Measurements from ENCODE around the gene LCAT. TPM values are rescaled to one million over a fixed set of nuclear protein-coding genes. Genes with fewer than 3 reads are reported as not detected.

The LCAT gene, protein sequence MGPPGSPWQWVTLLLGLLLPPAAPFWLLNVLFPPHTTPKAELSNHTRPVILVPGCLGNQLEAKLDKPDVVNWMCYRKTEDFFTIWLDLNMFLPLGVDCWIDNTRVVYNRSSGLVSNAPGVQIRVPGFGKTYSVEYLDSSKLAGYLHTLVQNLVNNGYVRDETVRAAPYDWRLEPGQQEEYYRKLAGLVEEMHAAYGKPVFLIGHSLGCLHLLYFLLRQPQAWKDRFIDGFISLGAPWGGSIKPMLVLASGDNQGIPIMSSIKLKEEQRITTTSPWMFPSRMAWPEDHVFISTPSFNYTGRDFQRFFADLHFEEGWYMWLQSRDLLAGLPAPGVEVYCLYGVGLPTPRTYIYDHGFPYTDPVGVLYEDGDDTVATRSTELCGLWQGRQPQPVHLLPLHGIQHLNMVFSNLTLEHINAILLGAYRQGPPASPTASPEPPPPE
- total RNA-seq = 10 to 100 TPM; 10.5 to 31.2 (median 22.0) TPM
- 10 to 100 TPM in 1 of 2 donors, 1 to 10 TPM in 1; 7.5 to 15.0 TPM for polyA plus RNA-seq
- long read RNA-seq, donor 1, transcript LCAT-204 (5 exons, 1,240 nt) = major isoform, 23 of 57 reads
- long read RNA-seq, donor 1, transcript LCAT-201 (6 exons, 1,507 nt) = minor isoform, 7 of 57 reads
- long read RNA-seq, donor 1, partial matches to known transcripts = 11 of 57 reads
- long read RNA-seq, donor 1, other reads (novel, unspliced or antisense) = 16 of 57 reads
- long read RNA-seq, donor 2 = 0 reads
- long read RNA-seq, donor 3, transcript LCAT-204 (5 exons, 1,240 nt) = major isoform, 22 of 41 reads
- long read RNA-seq, donor 3, partial matches to known transcripts = 6 of 41 reads
- long read RNA-seq, donor 3, other reads (novel, unspliced or antisense) = 12 of 41 reads

DNA sequence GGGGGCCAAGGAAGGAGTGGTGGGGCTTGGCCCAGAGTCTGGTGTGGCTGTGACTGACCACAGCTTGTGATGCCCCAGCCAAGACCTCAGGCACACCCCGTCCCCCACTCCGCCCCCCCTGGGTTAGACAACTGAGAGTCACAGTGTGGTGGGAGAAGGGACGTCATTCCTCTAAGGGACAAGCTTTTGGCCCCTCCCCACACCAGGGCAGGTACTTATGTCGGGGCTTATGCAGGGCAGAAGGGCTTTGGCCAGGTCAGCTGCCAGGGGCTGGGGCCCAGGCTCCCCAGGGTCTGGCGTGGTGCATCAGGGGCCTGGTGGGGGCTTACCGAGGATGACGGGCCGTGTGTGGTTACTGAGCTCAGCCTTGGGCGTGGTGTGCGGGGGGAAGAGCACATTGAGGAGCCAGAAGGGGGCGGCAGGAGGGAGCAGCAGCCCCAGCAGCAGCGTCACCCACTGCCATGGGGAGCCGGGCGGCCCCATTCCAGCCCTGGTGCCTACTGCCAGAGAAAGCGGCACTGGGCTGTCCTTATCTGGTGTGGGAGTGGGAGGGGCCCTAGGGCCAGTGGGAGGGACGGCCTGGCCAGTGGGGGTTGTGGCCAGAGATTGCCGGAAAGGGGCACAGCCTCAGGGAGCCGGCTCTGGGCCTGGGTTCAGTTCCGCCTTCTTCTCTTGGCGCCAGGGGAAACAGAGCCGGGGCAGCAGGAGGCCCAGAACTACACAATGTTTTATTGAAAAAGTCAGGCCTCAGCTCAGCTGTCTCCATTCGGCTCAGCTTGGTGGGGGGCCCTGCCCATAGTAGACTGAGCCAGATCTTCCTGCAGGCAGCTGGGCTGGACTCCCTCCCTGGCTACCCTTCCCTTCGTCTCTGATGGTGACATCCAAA lies at the start of gene LCAT:
Gene LCAT (minus strand): TSS at position 502 of the 886 bp plus-strand sequence. CDS start 19 bp downstream, at position 483.
- Histone ChIP-seq H3K4me3 (no peak within 1 kb of the TSS), H3K27ac (peak within 1 kb of the TSS; percentile 34 to 63), H3K27me3 (no peaks in the 10 kb centered on the region), H3K4me1 (ENCODE audit: insufficient read depth) (peaks cover 21% of the 10 kb centered on the region), H3K9me3 (no peaks in the 10 kb centered on the region), H3K36me3 (no peaks in the 10 kb centered on the region)
- DNase-seq = peak; percentile 65 to 79 (median 75)
- TF ChIP-seq POLR2A (IDR thresholded peaks at IDR 0.05) (no peak), EP300 (IDR thresholded peaks at IDR 0.05) (no peak)
- TF ChIP-seq, protein P1, sequence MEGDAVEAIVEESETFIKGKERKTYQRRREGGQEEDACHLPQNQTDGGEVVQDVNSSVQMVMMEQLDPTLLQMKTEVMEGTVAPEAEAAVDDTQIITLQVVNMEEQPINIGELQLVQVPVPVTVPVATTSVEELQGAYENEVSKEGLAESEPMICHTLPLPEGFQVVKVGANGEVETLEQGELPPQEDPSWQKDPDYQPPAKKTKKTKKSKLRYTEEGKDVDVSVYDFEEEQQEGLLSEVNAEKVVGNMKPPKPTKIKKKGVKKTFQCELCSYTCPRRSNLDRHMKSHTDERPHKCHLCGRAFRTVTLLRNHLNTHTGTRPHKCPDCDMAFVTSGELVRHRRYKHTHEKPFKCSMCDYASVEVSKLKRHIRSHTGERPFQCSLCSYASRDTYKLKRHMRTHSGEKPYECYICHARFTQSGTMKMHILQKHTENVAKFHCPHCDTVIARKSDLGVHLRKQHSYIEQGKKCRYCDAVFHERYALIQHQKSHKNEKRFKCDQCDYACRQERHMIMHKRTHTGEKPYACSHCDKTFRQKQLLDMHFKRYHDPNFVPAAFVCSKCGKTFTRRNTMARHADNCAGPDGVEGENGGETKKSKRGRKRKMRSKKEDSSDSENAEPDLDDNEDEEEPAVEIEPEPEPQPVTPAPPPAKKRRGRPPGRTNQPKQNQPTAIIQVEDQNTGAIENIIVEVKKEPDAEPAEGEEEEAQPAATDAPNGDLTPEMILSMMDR (IDR thresholded peaks at IDR 0.05) = no peak
- intact Hi-C loops (cut with DNase I) = no loop called here
- 26 to 28% (median 27%) methylated on average over 19 to 23 of the region's 23 CpGs for WGBS, 3 donors

GRCh38 chr16:67993207-67994039 lies 49.5 kb upstream of the LCAT start:
- H3K4me1 ChIP-seq (ENCODE audit: insufficient read depth) = peaks cover 2% of the 10 kb centered on the region
- 12 to 19% (median 12%) methylated on average over 30 to 39 of the region's 39 CpGs for WGBS, 3 donors
- no peak overlapping the region for H3K27ac ChIP-seq
- TF ChIP-seq, protein P1 (IDR thresholded peaks at IDR 0.05) = peak; percentile 94 to 96 (median 95)
- no peak for TF ChIP-seq EP300 (IDR thresholded peaks at IDR 0.05)
- TF ChIP-seq POLR2A (IDR thresholded peaks at IDR 0.05) = no peak
- H3K4me3 ChIP-seq = no peak overlapping the region
- H3K9me3 ChIP-seq = no peaks in the 10 kb centered on the region
- intact Hi-C loops (cut with DNase I) = loop anchor here in 3 of 4 donors (2.0 to 10.0 kb wide), 5 partner anchors 49 to 239 kb away; no protein-coding TSS in a partner anchor
- H3K36me3 ChIP-seq = no peaks in the 10 kb centered on the region
- peak; percentile 75 to 87 (median 80) for DNase-seq
- H3K27me3 ChIP-seq = no peaks in the 10 kb centered on the region

DNA sequence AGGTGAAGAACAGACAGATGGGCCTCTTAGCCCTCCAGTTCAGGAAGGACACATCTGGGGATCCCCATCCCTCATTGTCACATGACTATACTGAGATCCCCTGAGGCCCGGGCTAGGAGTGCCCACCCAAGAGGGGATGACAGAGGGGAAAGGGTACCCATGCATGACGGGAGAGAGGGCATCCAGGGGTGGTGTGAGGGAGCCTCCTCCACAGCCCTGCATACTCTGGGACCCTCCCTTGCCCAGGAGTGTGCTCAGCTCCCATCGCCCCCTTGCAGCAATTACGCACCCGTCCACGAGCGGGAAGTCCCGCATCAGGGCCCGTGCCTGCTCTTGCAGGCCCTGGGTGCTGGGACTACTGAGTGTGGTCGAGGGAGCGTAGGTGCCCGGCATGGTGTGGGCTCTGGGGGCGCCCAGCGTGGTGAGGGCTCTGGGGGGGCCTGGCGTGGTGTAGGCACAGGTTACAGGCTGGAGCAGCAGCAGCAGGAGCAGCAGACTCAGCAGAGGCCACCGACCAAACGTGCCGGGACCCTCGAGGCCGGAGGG lies 48.8 kb upstream of the LCAT start:
- Histone ChIP-seq H3K4me1 (ENCODE audit: insufficient read depth) (peaks cover 2% of the 10 kb centered on the region), H3K9me3 (no peaks in the 10 kb centered on the region), H3K4me3 (no peak overlapping the region), H3K27ac (no peak overlapping the region), H3K36me3 (no peaks in the 10 kb centered on the region), H3K27me3 (no peaks in the 10 kb centered on the region)
- TF ChIP-seq POLR2A (IDR thresholded peaks at IDR 0.05) (no peak), EP300 (IDR thresholded peaks at IDR 0.05) (no peak)
- TF ChIP-seq, protein P1 (IDR thresholded peaks at IDR 0.05) = no peak
- intact Hi-C loops (cut with DNase I) = loop anchor here in 3 of 4 donors (2.0 to 10.0 kb wide), 5 partner anchors 50 to 240 kb away; no protein-coding TSS in a partner anchor
- DNase-seq = no peak
- WGBS, 3 donors = 63 to 83% (median 63%) methylated on average over 11 to 20 of the region's 20 CpGs
